Tibial artery (tissue), 4 donors: ENCODE measurements around the gene FTMT.

ENCODE experiments used
- DNase-seq, 2 donors: peaks; one replicate each; pipeline ENCODE4 v3.0.0-alpha.2; 2019
- H3K27ac ChIP-seq, 2 donors: fragments of 200-600 bp; sonication (generic) in 1 of 2; 1 replicate in 1 of 2; 2 replicates in 1 of 2; pipeline ENCODE4 v1.5.1; 2018 to 2019; ENCODE audit warnings: mild to moderate bottlenecking in 1 of 2
- H3K27me3 ChIP-seq, 2 donors: fragments of 200-600 bp; sonication (generic) in 1 of 2; one replicate each; pipeline versions ENCODE4 v1.5.1 to v1.6.0; 2016 to 2019
- H3K36me3 ChIP-seq, 3 donors: fragments of 200-600 bp; sonication (generic) in 2 of 3; one replicate each; pipeline ENCODE4 v1.5.1; 2016 to 2019; ENCODE audit warnings: mild to moderate bottlenecking in 2 of 3
- H3K4me1 ChIP-seq, 4 donors: fragments of 200-600 bp; sonication (generic) in 2 of 4; 1 replicate in 3 of 4; 2 replicates in 1 of 4; pipeline ENCODE4 v1.5.1; 2016 to 2019
- H3K4me3 ChIP-seq, 2 donors: fragments of 200-600 bp; sonication (generic) in 1 of 2; 1 replicate in 1 of 2; 2 replicates in 1 of 2; pipeline ENCODE4 v1.5.1; 2018 to 2019; ENCODE audit warnings: mild to moderate bottlenecking in 2 of 2
- H3K9me3 ChIP-seq, 3 donors: fragments of 200-600 bp; sonication (generic) in 1 of 3; one replicate each; pipeline ENCODE4 v1.5.1; 2016 to 2019
- CTCF ChIP-seq, 2 experiments: fragments of 200-600 bp in 1 of 2; fragments of 450-650 bp in 1 of 2; IDR thresholded peaks; one replicate each; pipeline ENCODE4 v1.5.1; 2017 to 2019; ENCODE audit warnings: antibody characterized with exemption in 2 of 2, mild to moderate bottlenecking in 1 of 2, moderate library complexity in 1 of 2
- intact Hi-C: fragments of 100-400 bp; cut with DNase I; formaldehyde crosslinking; loops from one replicate; pipeline ENCODE4 v1.15.0; 2023; ENCODE audit warnings: low total_unique reads

FTMT gene

GRCh38 chr5:121834021-121834420, 17.7 kb upstream of the FTMT start:
- Histone ChIP-seq H3K4me1 (no peaks in the 10 kb centered on the region), H3K9me3 (peaks cover 0 to 2% (median 0%) of the 10 kb centered on the region in 3 donors), H3K36me3 (no peaks in the 10 kb centered on the region), H3K4me3 (no peak overlapping the region), H3K27me3 (no peaks in the 10 kb centered on the region), H3K27ac (no peak overlapping the region)
- TF ChIP-seq CTCF (IDR thresholded peaks at IDR 0.05): no peak
- no peak for DNase-seq
- intact Hi-C loops: no loop called here

GRCh38 chr5:121841892-121842291, 9.8 kb upstream of the FTMT start:
- no peak for DNase-seq
- no peaks in the 10 kb centered on the region for H3K27me3 ChIP-seq
- no peak for TF ChIP-seq CTCF (IDR thresholded peaks at IDR 0.05)
- no peaks in the 10 kb centered on the region for H3K4me1 ChIP-seq
- no peaks in the 10 kb centered on the region for H3K9me3 ChIP-seq
- intact Hi-C loops: no loop called here
- H3K36me3 ChIP-seq: no peaks in the 10 kb centered on the region
- H3K4me3 ChIP-seq: no peak overlapping the region
- H3K27ac ChIP-seq: no peak overlapping the region

- Histone ChIP-seq H3K36me3 (no peaks in the 10 kb centered on the region), H3K9me3 (no peaks in the 10 kb centered on the region), H3K4me1 (no peaks in the 10 kb centered on the region), H3K4me3 (no peak overlapping the region), H3K27ac (no peak overlapping the region), H3K27me3 (no peaks in the 10 kb centered on the region)
- no peak for TF ChIP-seq CTCF (IDR thresholded peaks at IDR 0.05)
- DNase-seq: no peak
- intact Hi-C loops: no loop called here
Measured at GRCh38 chr5:121850272-121850671, 1.4 kb upstream of the FTMT start.

- no peak overlapping the region for H3K27ac ChIP-seq
- no peak for DNase-seq
- TF ChIP-seq CTCF (IDR thresholded peaks at IDR 0.05): no peak
- intact Hi-C loops: no loop called here
- H3K27me3 ChIP-seq: no peaks in the 10 kb centered on the region
- H3K4me3 ChIP-seq: no peak overlapping the region
- H3K36me3 ChIP-seq: no peaks in the 10 kb centered on the region
- H3K9me3 ChIP-seq: no peaks in the 10 kb centered on the region
- no peaks in the 10 kb centered on the region for H3K4me1 ChIP-seq
Measured at GRCh38 chr5:121853850-121854249, 2.2 kb downstream of the FTMT start.

GRCh38 chr5:121862801-121863200, 11.1 kb downstream of the FTMT start:
- DNase-seq: no peak
- intact Hi-C loops: no loop called here
- Histone ChIP-seq H3K27me3 (no peaks in the 10 kb centered on the region), H3K4me1 (no peaks in the 10 kb centered on the region), H3K4me3 (no peak overlapping the region), H3K27ac (no peak overlapping the region), H3K36me3 (no peaks in the 10 kb centered on the region), H3K9me3 (no peaks in the 10 kb centered on the region)
- no peak for TF ChIP-seq CTCF (IDR thresholded peaks at IDR 0.05)

GRCh38 chr5:121863753-121864285, 12.1 kb downstream of the FTMT start:
- DNase-seq: no peak
- Histone ChIP-seq H3K4me1 (no peaks in the 10 kb centered on the region), H3K4me3 (no peak overlapping the region), H3K27ac (no peak overlapping the region), H3K9me3 (no peaks in the 10 kb centered on the region), H3K36me3 (no peaks in the 10 kb centered on the region), H3K27me3 (no peaks in the 10 kb centered on the region)
- intact Hi-C loops: no loop called here
- TF ChIP-seq CTCF (IDR thresholded peaks at IDR 0.05): no peak
